ENCODE results near the gene MICAL3.

The MICAL3 gene

GRCh38 chr22:17861909-17862308, 162.5 kb downstream of the MICAL3 start:
- no peak for DNase-seq

- DNase-seq: no peak
Observed at GRCh38 chr22:17860220-17860965, 164.0 kb downstream of the MICAL3 start.

- DNase-seq: no peak
Observed at GRCh38 chr22:17858033-17858432, 166.3 kb downstream of the MICAL3 start.

- DNase-seq: no peak
Observed at GRCh38 chr22:17855572-17856290, 168.6 kb downstream of the MICAL3 start.

GRCh38 chr22:17853073-17853472, 171.3 kb downstream of the MICAL3 start:
- no peak for DNase-seq

- no peak for DNase-seq
Observed at GRCh38 chr22:17851759-17852158, 172.6 kb downstream of the MICAL3 start.

- no peak for DNase-seq
Observed at GRCh38 chr22:17847360-17848078, 176.8 kb downstream of the MICAL3 start.

GRCh38 chr22:17846326-17846992, 177.9 kb downstream of the MICAL3 start:
- DNase-seq: no peak

- DNase-seq: no peak
Observed at GRCh38 chr22:17845790-17846189, 178.6 kb downstream of the MICAL3 start.

- no peak for DNase-seq
Observed at GRCh38 chr22:17845327-17845726, 179.0 kb downstream of the MICAL3 start.

- DNase-seq: no peak
Observed at GRCh38 chr22:17844150-17844549, 180.2 kb downstream of the MICAL3 start.

- DNase-seq: no peak
Observed at GRCh38 chr22:17842386-17842785, 182.0 kb downstream of the MICAL3 start.

- DNase-seq: no peak
Observed at GRCh38 chr22:17841836-17842235, 182.5 kb downstream of the MICAL3 start.

- no peak for DNase-seq
Observed at GRCh38 chr22:17838180-17838865, 186.0 kb downstream of the MICAL3 start.

- no peak for DNase-seq
Observed at GRCh38 chr22:17836992-17837742, 187.2 kb downstream of the MICAL3 start.

- no peak for DNase-seq
Observed at GRCh38 chr22:17835256-17835655, 189.1 kb downstream of the MICAL3 start.

GRCh38 chr22:17833489-17833888, 190.9 kb downstream of the MICAL3 start:
- DNase-seq: no peak

GRCh38 chr22:17832665-17833064, 191.7 kb downstream of the MICAL3 start:
- no peak for DNase-seq

GRCh38 chr22:17831501-17832251, 192.7 kb downstream of the MICAL3 start:
- DNase-seq: no peak

GRCh38 chr22:17830043-17830961, 194.1 kb downstream of the MICAL3 start:
- peak; percentile 74 for DNase-seq
